Measurements from ENCODE around the gene SKAP2. TPM values are rescaled to one million over a fixed set of nuclear protein-coding genes. Genes with fewer than 3 reads are reported as not detected.

Gene SKAP2
- total RNA-seq, 4 donors from 2014 or later = 13.2 to 18.2 (median 15.0) TPM

GRCh38 chr7:26659121-26659520 lies 205.3 kb downstream of the SKAP2 start:
- TF ChIP-seq CTCF (IDR thresholded peaks at IDR 0.05) = no peak
- TF ChIP-seq POLR2A (IDR thresholded peaks at IDR 0.05) = no peak
- no peak for DNase-seq (ENCODE audit: low spot score in 2 of 2)
- intact Hi-C loops (cut with DNase I; ENCODE audit: low total_unique reads) = no loop called here
- 86 to 91% methylated on average over 3 of the region's 3 CpGs for WGBS, 2 donors
- no peak overlapping the region for H3K4me3 ChIP-seq (ENCODE audit: low read depth, poor library complexity, severe bottlenecking)

- intact Hi-C loops (cut with DNase I; ENCODE audit: low total_unique reads) = no loop called here
- no peak for DNase-seq (ENCODE audit: low spot score in 2 of 2)
- H3K4me3 ChIP-seq (ENCODE audit: low read depth, poor library complexity, severe bottlenecking) = no peak overlapping the region
- 87 to 88% methylated on average over 7 of the region's 7 CpGs for WGBS, 2 donors
- TF ChIP-seq POLR2A (IDR thresholded peaks at IDR 0.05) (no peak), CTCF (IDR thresholded peaks at IDR 0.05) (no peak)
Observed at GRCh38 chr7:26658389-26659084, 205.9 kb downstream of the SKAP2 start.

GRCh38 chr7:26657686-26658388 lies 206.6 kb downstream of the SKAP2 start:
- TF ChIP-seq CTCF (IDR thresholded peaks at IDR 0.05) (no peak), POLR2A (IDR thresholded peaks at IDR 0.05) (no peak)
- DNase-seq (ENCODE audit: low spot score in 2 of 2) = no peak
- intact Hi-C loops (cut with DNase I; ENCODE audit: low total_unique reads) = no loop called here
- H3K4me3 ChIP-seq (ENCODE audit: low read depth, poor library complexity, severe bottlenecking) = no peak overlapping the region
- WGBS, 2 donors = 68% methylated on average over 15 of the region's 15 CpGs

GRCh38 chr7:26657206-26657641 lies 207.2 kb downstream of the SKAP2 start:
- H3K4me3 ChIP-seq (ENCODE audit: low read depth, poor library complexity, severe bottlenecking) = no peak overlapping the region
- TF ChIP-seq CTCF (IDR thresholded peaks at IDR 0.05) = no peak
- no peak for TF ChIP-seq POLR2A (IDR thresholded peaks at IDR 0.05)
- intact Hi-C loops (cut with DNase I; ENCODE audit: low total_unique reads) = no loop called here
- WGBS, 2 donors = 58 to 60% methylated on average over 2 of the region's 2 CpGs
- DNase-seq (ENCODE audit: low spot score in 2 of 2) = no peak

- TF ChIP-seq POLR2A (IDR thresholded peaks at IDR 0.05) (no peak), CTCF (IDR thresholded peaks at IDR 0.05) (no peak)
- no peak for DNase-seq (ENCODE audit: low spot score in 2 of 2)
- H3K4me3 ChIP-seq (ENCODE audit: low read depth, poor library complexity, severe bottlenecking) = no peak overlapping the region
- intact Hi-C loops (cut with DNase I; ENCODE audit: low total_unique reads) = no loop called here
- WGBS, 2 donors = 73 to 77% methylated on average over 4 of the region's 4 CpGs
Observed at GRCh38 chr7:26656735-26657134, 207.7 kb downstream of the SKAP2 start.

Measured in lower leg skin (tissue), 4 donors.